Sigmoid colon (tissue), 7 donors: Measurements from ENCODE around the gene THYN1. TPM values are rescaled to one million over a fixed set of nuclear protein-coding genes. Genes with fewer than 3 reads are reported as not detected.

Experiments
- DNase-seq: peaks from one replicate; pipeline ENCODE4 v3.0.0-alpha.2; 2019
- H3K27ac ChIP-seq, 4 donors: fragments of 200-600 bp; sonication (generic); one replicate each; pipeline ENCODE4 v1.5.1; 2016 to 2019; ENCODE audit warnings: mild to moderate bottlenecking in 1 of 4
- H3K27me3 ChIP-seq, 3 donors: fragments of 200-600 bp; sonication (generic); one replicate each; pipeline ENCODE4 v1.5.1; 2019; ENCODE audit warnings: mild to moderate bottlenecking in 1 of 3
- H3K36me3 ChIP-seq, 4 donors: fragments of 200-600 bp; sonication (generic); one replicate each; pipeline ENCODE4 v1.5.1; 2016 to 2019
- H3K4me1 ChIP-seq, 4 donors: fragments of 200-600 bp; sonication (generic); one replicate each; pipeline ENCODE4 v1.5.1; 2017 to 2019
- H3K4me3 ChIP-seq, 4 donors: fragments of 200-600 bp; sonication (generic); one replicate each; pipeline ENCODE4 v1.5.1; 2017 to 2019; ENCODE audit warnings: mild to moderate bottlenecking in 2 of 4, moderate library complexity in 1 of 4
- H3K9me3 ChIP-seq, 4 donors: fragments of 200-600 bp in 3 of 4; sonication (generic) in 3 of 4; one replicate each; pipeline versions ENCODE4 v1.5.1 to v1.6.1; 2013 to 2019
- CTCF ChIP-seq, 4 experiments: fragments of 450-650 bp in 3 of 4; fragments of 200-600 bp in 1 of 4; IDR thresholded peaks; one replicate each; pipeline ENCODE4 v1.5.1; 2016 to 2019; ENCODE audit warnings: antibody characterized with exemption in 4 of 4, mild to moderate bottlenecking in 3 of 4, moderate library complexity in 2 of 4
- EP300 ChIP-seq, 4 donors: sonication (generic); formaldehyde crosslinking; IDR thresholded peaks; one replicate each; pipeline ENCODE4 v1.6.1; 2017; ENCODE audit warnings: antibody characterized with exemption in 4 of 4
- POLR2A ChIP-seq, 2 donors: fragments of 450-650 bp; IDR thresholded peaks; one replicate each; pipeline ENCODE4 v1.6.1; 2016; ENCODE audit warnings: antibody characterized with exemption in 2 of 2, mild to moderate bottlenecking in 2 of 2, moderate library complexity in 2 of 2
- POLR2AphosphoS5 ChIP-seq, 4 donors: sonication (generic); formaldehyde crosslinking; IDR thresholded peaks; one replicate each; pipeline ENCODE4 v1.6.1; 2017; ENCODE audit warnings: antibody characterized with exemption in 4 of 4
- WGBS, 2 donors: extraction: QIAGEN DNeasy Blood & Tissue Kit; methylation state at CpG; one replicate each; pipeline ENCODE4 v1.1.7; 2013; 5-methylcytosine and 5-hydroxymethylcytosine counted together
- intact Hi-C: fragments of 100-400 bp; cut with DNase I; formaldehyde crosslinking; loops from one replicate; pipeline ENCODE4 v1.15.1; 2023
- polyA plus RNA-seq, 3 donors: library from polyadenylated mRNA; stranded (reverse); fragments of 200-250 nt; gene quantifications; one replicate each; pipeline ENCODE4 v1.2.3, GENCODE V29; 2013
- total RNA-seq, 4 donors: library from RNA; depleted of rRNA; stranded (reverse); fragments of >200 nt; gene quantifications; one replicate each; pipeline ENCODE4 v1.1.0, GENCODE V29; 2016
- donor health status: healthy with polysubstance abuse.
- donor health status: Bipolar disorder and iron deficiency.
- donor health status: healthy.

Gene THYN1
- total and polyA plus RNA-seq, 7 donors = 38.1 to 92.2 (median 69.9) TPM

- Histone ChIP-seq H3K4me1 (peaks cover 0 to 5% (median 0%) of the 10 kb centered on the region in 4 donors), H3K4me3 (no peak overlapping the region), H3K9me3 (no peaks in the 10 kb centered on the region), H3K36me3 (peaks cover 0 to 26% (median 0%) of the 10 kb centered on the region in 4 donors), H3K27me3 (peaks cover 16 to 30% (median 21%) of the 10 kb centered on the region in 3 donors), H3K27ac (no peak overlapping the region)
- TF ChIP-seq POLR2A (IDR thresholded peaks at IDR 0.05) = no peak
- no peak for TF ChIP-seq CTCF (IDR thresholded peaks at IDR 0.05)
- no peak for TF ChIP-seq EP300 (IDR thresholded peaks at IDR 0.05)
- TF ChIP-seq POLR2AphosphoS5 (IDR thresholded peaks at IDR 0.05) = no peak
- 91 to 95% methylated on average over 11 of the region's 11 CpGs for WGBS, 2 donors
- intact Hi-C loops = no loop called here
- DNase-seq = no peak
Observed at GRCh38 chr11:134267966-134268365, 14.8 kb upstream of the THYN1 start.

- H3K27ac ChIP-seq = no peak overlapping the region
- peaks cover 0 to 31% (median 2%) of the 10 kb centered on the region in 4 donors for H3K36me3 ChIP-seq
- 87 to 90% methylated on average over 5 of the region's 5 CpGs for WGBS, 2 donors
- peaks cover 11 to 25% (median 16%) of the 10 kb centered on the region in 3 donors for H3K27me3 ChIP-seq
- H3K4me1 ChIP-seq = peaks cover 0 to 5% (median 0%) of the 10 kb centered on the region in 4 donors
- TF ChIP-seq CTCF (IDR thresholded peaks at IDR 0.05) = no peak
- no peak for TF ChIP-seq POLR2AphosphoS5 (IDR thresholded peaks at IDR 0.05)
- TF ChIP-seq EP300 (IDR thresholded peaks at IDR 0.05) = no peak
- TF ChIP-seq POLR2A (IDR thresholded peaks at IDR 0.05) = no peak
- no peak overlapping the region for H3K4me3 ChIP-seq
- DNase-seq = no peak
- H3K9me3 ChIP-seq = no peaks in the 10 kb centered on the region
- intact Hi-C loops = no loop called here
Observed at GRCh38 chr11:134267461-134267860, 14.3 kb upstream of the THYN1 start.

- DNase-seq = no peak
- H3K27ac ChIP-seq = no peak overlapping the region
- H3K4me1 ChIP-seq = peaks cover 0 to 5% (median 0%) of the 10 kb centered on the region in 4 donors
- H3K9me3 ChIP-seq = no peaks in the 10 kb centered on the region
- TF ChIP-seq POLR2A (IDR thresholded peaks at IDR 0.05) (no peak), EP300 (IDR thresholded peaks at IDR 0.05) (no peak), POLR2AphosphoS5 (IDR thresholded peaks at IDR 0.05) (no peak), CTCF (IDR thresholded peaks at IDR 0.05) (no peak)
- peaks cover 0 to 37% (median 5%) of the 10 kb centered on the region in 4 donors for H3K36me3 ChIP-seq
- WGBS, 2 donors = 17 to 58% methylated on average over 3 of the region's 3 CpGs
- H3K27me3 ChIP-seq = peaks cover 8 to 19% (median 11%) of the 10 kb centered on the region in 3 donors
- H3K4me3 ChIP-seq = no peak overlapping the region
- intact Hi-C loops = no loop called here
Observed at GRCh38 chr11:134266841-134267251, 13.7 kb upstream of the THYN1 start.

- no peak for DNase-seq
- Histone ChIP-seq H3K4me1 (peaks cover 0 to 5% (median 0%) of the 10 kb centered on the region in 4 donors), H3K4me3 (no peak overlapping the region), H3K36me3 (peaks cover 0 to 41% (median 9%) of the 10 kb centered on the region in 4 donors), H3K27me3 (peaks cover 4 to 15% (median 7%) of the 10 kb centered on the region in 3 donors), H3K27ac (no peak overlapping the region), H3K9me3 (no peaks in the 10 kb centered on the region)
- 68 to 80% methylated on average over 5 of the region's 5 CpGs for WGBS, 2 donors
- TF ChIP-seq CTCF (IDR thresholded peaks at IDR 0.05) (no peak), EP300 (IDR thresholded peaks at IDR 0.05) (no peak)
- intact Hi-C loops = no loop called here
Observed at GRCh38 chr11:134266440-134266839, 13.3 kb upstream of the THYN1 start.
